Stimulated activated CD4-positive, alpha-beta T cell treated with anti-CD3 and anti-CD28 coated beads, Interleukin-1b, Interleukin-23, amount 100 ng/mL, for 4 hours (primary cell): Measurements from ENCODE around the gene FBXW12.
"Not testable (repeated sequence)": the region's sequence is repeated elsewhere in the genome, so short reads cannot be mapped to it uniquely, and the experiment has no call there.

Experiments
- DNase-seq, 2 donors: peaks; one replicate each; pipeline ENCODE4 v3.0.0-alpha.2; 2020; ENCODE audit warnings: low read depth in 2 of 2

FBXW12 gene

DNA sequence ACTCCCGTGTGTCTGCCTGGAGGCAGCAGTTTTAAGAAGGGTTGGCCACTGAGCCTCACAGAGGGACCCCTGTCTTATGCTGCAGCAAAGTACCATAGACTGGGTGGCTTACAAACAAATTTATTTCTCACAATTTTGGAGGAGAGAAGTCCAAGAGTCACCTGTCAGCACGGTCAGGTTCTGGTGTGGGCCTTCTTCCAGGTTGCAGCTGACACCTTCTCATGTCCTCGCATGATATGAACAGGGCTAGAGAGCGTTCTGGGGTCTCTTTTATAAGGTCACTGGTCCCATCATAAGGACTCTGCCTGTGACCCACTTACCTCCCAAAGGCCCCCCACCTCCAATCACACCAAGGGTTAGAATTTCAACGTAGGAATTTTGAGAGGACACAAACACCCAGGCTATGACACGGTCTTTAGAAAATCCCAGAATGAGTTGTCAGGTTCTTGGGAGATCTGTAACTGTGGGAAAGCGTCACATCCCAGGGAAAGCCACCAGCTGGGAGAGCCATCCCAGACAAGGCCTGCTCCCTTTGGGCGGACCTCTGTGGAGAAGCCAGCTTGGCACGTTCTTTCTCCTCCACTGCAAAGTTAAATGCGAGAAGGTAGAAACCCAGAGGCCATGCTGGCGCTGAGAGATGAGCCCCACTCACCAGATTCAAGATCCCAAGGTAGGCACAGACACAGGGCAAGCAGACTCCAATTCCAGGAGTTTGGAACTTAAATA lies at the start of gene FBXW12:
Gene FBXW12 (plus strand): TSS at position 569 of the 726 bp plus-strand sequence. CDS start 549 bp downstream, outside the sequence.
- no peak for DNase-seq

DNA sequence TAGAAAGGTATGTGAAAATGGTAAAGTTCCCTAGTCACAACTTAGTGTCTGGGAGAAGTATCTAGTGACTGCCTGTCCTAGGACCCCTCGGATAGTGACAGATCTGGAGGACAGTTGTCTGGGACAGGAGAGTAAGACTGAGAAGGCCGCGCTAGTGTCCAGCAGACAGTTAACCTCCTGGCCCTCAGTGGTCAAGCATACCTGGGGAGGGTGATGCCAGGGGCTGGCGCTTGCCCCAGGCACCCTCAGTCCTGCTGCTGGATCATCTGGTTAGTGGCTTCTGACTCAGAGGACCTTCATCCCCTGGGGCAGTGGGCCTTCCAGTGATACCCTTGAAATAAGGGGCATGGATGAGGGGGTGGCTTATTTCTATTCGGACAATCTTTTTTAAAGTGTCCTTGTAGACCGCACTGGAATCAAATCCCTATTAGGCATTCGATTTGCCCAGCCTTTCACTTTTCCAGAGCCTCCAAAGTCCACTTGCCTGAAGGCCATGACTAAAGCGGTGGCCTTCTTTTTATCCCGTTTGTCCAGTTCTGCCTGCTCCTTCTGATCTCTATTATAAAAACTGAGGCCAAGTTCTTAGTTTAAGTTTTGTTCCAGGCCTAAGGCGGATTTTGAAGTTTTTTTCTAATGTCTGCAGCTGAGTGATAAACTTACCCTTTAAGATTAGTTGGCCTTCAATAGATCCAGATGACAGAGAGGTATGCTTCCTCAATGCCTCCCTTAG lies 40.1 kb upstream of the FBXW12 start:
- not testable (repeated sequence) for DNase-seq

DNA sequence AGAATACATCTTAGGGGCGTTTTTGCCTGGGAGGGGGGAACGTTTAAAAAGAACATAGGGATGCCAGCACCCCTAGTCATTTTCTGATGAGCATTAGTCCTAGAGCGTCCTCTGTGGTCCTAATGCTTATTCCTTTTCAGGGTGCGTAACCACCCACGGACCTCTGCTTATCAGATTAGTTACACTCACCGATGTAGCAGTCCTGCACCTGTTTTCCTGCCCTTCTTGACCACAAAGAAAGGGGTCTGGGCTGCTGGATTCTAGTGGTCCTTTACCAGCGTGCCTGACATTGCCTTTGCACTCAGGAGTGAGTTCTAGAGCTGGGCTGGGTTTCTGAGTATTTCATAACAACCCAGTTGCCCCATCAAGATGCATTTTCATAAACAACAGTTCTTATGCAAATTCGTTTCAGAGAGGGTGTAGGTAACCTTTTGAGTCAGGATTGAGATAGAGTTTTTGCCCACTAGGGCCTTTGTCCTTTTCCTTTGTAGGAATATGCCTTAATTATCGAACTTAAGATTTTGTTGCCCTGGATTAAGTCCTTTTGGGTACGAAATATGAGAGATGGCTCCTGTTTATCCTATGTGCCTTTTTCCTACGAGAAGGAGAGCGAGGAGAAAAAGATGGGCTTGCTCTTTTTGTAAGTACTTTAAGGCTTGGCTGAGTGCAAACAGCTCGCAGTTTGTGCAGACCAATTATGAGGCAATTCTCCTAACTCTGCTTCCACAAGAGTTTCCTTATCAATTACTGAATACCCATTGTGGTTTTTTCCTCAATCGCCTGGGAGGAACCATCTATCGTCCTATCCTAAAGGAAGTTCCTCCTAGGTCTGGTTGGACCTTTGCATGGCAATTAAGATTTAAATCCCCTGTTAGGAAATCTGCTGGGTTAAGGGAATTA lies 38.4 kb upstream of the FBXW12 start, which contains the start of gene SPINK8:
Gene SPINK8 (minus strand): TSS at position 316 of the 900 bp plus-strand sequence. CDS start 5,320 bp downstream, outside the sequence.
- DNase-seq = not testable (repeated sequence)

GRCh38 chr3:48334605-48335004 lies 37.4 kb upstream of the FBXW12 start:
- DNase-seq = no peak

DNA sequence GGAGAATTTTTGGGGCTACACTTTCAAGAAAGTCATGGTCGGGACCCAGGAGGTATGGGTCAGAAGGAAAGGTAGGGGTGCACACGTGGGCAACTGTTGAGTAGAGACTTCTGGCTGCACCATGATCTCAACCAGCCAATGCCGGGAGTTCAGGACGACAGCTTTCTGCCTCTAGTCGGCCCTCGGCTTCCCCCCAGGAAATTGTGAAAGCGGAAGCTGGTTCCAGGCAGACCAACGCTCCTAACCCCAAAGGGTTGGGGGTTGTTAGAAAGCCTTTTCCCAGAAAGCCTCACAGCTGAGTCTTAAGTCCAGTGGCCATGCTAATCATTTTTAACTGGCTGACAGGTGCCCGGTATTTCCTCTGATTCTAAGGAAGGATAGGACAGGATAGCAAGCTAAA lies 36.7 kb upstream of the FBXW12 start:
- not testable (repeated sequence) for DNase-seq

- not testable (repeated sequence) for DNase-seq
Observed at GRCh38 chr3:48337536-48337935, 34.5 kb upstream of the FBXW12 start.

DNA sequence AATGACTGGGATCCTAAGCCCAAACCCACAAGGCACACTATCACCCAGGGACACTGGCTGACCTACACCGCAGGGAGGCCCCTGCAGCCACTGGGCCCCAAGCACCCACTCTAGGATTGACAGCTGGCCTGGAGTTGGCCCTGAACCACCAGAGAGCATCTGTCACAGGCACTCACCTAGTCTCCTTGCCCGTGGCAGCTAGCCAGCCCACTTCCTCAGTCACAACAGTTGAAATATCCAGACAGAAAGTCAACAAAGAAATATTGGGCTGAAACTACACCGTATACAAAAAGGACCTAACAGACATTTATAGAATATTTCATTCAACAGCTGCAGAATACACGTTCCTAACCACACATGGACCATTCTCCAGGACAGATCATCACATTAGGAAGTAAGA lies 33.4 kb upstream of the FBXW12 start:
- no peak for DNase-seq

- no peak for DNase-seq
Observed at GRCh38 chr3:48343432-48343831, 28.6 kb upstream of the FBXW12 start.

- DNase-seq = no peak
Observed at GRCh38 chr3:48344867-48345507, 27.0 kb upstream of the FBXW12 start.

DNA sequence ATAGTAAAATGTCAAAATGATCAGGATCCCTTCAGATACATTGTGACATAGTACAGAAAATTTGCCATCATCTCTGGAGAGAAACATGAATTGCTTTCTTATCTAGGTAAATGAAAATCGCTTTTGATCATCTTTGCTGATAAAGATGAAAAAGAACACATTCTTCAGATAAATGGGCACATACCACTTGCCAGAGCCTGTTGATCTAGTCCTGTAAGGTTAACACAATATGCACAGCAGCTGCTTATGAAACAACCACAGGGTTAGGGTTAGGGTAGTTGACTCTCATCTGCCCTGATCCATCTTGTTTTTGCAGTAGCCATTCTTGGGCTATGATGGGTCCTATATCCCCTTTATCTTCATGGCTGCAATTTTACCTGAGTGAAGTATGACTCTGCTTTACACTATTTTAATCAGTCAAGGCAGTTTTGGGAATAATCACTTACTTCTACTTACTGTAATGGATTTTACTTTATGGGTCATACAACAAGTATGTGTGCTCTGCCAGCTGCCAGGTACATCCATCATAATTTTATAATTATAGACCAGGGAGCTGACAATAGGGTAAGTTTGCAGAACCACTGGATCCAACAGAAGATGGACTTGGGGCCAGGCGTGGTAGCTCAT lies 26.0 kb upstream of the FBXW12 start:
- no peak for DNase-seq

DNA sequence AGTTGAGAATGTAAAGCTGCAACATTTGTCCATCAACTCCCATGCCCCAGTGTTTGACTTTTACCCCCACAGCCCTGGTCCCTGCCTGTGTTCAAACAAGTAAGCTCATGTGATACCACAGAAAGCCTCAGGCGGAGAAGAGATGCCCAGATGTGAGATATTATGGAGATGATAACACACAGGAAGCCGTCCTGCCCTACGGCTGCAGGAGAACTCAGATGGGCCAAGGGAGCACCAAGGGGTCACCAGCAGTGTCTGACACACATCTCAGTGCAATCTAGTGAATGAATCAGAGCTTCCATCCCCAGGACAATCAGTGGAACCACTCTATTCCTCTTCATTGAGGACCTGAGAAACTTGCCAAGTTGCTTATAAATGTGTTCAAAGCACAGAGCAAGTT lies 24.5 kb upstream of the FBXW12 start:
- no peak for DNase-seq

- no peak for DNase-seq
Observed at GRCh38 chr3:48352546-48352945, 19.5 kb upstream of the FBXW12 start.

DNA sequence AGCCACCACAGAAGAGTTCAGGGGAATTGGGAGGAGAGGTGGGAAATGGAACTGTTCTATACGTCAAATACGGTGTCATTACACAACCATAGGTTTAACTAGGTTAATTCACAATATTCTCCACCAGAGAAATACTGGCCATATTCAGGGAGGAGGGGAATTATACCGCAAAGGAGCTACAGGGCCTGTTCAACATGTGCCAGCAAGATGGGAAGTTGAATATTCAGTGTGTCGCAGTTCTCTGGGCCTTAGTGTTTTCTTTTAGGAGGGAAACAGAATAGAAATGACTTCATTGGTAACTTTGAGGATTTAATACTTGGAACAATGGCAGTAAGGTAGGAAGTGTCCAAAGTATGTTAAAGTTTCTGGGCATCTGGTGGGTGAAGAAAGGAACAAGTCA lies 18.0 kb upstream of the FBXW12 start:
- DNase-seq = no peak

DNA sequence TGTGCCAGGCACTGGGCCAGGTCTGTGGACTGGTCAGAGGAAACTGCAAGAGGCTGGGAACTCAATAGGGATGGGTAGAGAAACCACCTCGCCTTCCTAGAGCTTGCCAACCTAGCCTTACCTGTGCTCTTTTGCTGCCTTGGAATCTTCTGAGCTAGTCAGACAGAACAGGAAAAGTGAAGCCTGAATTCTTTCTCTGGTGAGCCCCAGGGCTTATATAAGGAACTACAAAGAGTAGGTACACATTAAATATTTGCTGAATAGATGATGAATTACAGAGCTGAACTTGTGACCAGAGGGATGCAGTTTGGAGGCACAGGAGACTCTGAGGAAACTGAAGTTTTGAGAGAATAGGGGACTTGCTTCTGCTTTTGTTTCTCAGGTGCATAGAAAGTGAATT lies 15.6 kb upstream of the FBXW12 start:
- no peak for DNase-seq

DNA sequence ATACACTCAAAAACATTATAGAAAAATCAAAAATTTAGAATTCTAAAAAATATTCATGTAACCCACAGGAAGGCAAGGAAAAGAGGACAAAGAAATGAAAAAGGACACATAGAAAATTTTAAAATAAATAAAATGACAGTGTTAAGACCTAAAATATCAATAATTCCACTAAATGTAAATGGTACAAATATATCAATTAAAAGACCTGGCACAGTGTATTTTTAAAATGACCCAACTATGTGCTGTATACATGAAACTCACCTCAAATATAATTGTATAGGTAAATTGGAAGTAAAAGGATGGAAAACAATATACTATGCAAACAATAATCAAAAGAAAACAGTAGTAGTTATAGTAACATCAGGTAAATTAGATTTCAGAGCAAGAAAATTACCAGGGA lies 10.1 kb upstream of the FBXW12 start:
- DNase-seq = no peak

DNA sequence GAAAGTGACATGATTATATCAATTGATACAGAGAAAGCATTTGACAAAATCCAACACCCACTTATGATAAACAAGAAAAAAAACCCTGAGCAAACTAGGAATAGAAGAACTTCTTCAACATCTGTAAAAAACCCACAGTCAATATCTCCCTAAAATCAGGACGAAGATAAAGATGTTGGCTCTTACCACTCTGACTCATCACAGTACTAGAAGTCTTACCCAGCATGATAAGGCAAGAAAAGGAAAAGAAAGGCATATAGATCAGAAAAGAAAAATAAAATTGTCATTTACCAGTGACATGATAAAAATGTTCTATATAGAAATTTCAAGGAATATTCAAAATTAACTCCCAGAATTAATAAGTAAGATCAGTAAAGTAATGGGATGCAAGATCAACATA lies 7.2 kb upstream of the FBXW12 start:
- DNase-seq = no peak

DNA sequence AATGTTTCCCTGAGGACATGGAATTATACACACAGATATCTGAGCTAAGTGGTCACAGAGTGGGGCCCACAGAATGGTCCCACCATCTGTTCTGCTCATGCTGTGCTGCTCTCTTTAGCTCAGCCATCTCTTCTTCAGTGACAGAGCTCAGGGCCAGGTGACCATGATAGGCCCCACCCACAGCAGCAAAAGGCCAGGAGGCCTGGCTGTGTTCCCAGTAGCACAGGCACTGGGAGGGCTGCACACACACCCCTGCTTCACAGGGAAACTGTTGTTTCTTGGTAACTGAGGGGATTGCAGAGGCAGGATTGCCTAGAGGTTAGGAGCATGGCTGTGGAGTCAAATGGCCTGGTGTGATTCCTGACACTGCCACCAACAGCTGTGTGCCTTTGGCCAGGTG lies 4.8 kb upstream of the FBXW12 start:
- DNase-seq = no peak

DNA sequence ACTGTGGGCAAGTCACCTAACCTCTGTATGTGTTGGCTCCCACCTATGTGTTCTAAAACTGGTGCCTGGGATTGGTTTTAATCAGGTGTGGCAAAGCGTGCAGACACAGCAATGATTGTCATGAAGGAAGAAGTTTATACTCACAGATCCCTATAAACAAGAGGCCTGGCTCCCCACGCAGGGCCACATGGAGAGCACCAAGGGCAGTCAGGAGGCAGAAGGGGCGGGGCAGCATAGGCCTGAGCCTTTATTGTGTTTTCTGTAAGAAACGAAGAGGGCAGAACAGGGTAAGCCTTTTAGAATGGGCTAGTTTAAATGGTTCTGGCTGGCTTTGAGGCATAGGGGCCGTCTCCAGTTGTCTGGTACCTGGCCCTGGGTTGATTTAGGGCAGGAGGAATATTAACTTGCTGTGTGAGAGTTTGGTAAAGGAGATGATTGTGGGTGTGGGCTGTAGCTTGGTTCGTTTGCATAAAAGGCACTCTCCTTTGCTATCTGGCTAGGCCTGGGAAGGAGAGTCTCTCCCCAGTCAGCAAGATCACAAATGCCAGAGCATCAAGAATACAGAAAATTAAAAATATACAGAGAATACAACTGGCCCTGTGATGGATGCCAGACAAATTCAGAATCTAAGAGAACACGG lies 2.2 kb upstream of the FBXW12 start:
- no peak for DNase-seq

- DNase-seq = no peak
Observed at GRCh38 chr3:48370333-48370713, 1.7 kb upstream of the FBXW12 start.

DNA sequence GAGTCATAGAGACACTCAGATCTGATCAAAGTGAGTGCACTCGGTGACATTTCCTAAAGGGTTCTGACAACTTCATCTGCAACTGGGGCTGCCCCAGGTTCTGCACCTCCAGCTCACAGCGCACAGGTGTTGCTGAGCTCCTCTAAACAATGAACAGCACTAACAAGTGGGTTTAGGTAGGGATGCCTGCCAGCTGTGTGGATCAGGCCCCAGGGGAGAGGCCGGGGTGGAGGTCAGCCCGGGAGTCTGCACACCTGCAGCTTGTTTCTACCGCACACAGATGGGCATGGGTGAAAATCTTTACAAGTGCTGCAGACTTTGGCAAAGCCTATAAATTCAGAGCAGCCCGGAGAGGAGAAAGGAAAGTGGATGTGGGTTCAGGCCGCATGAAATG lies 355 bp downstream of the FBXW12 start:
- DNase-seq = no peak
